ENCODE measurements around the gene SLC30A7. TPM values are rescaled to one million over a fixed set of nuclear protein-coding genes. Genes with fewer than 3 reads are reported as not detected.

Gene SLC30A7
- polyA plus RNA-seq, 1 of the 3 experiments (the other 2 are of a cell fraction) = 4.0 TPM

DNA sequence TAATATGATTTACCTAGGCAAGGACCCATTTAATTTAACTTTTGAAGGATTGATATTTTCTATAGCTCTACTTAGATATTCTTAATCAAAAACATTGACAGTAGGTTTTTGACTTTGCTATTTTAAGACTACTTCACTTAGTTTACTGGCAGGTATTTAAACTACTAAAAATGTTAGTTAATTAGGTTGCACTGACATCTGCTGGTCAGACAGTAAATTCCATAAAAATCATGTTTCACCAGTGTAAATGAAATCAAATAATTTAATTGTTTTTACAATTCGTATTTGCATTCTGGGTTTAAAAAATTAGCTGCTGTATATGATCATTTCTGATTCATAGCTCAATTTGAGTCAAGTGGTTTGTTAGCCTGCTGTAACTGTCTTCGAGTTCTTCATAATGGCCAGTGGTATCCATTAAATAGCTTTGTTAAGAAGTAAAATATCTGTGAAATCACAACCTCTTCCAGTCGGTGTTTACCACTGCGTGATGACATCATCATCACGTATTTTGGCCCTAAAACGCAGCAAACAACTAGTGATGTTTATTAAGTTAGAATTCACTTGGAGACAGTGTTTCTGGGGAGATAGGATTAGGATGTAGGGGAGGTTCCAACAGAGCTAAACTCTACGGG is 27.4 kb upstream of the SLC30A7 start:
- CTCF ChIA-PET = interaction anchor here (0.7 to 12.0 kb wide), 54 partner anchors 9 to 1062 kb away, joined by 3 to 263 read pairs (median 4); partner anchors contain the start of genes EXTL2 and GPR88
- peak overlapping the region; percentile 57 for H2AFZ ChIP-seq (ENCODE audit: low read depth)
- peaks cover 4% of the 10 kb centered on the region for H3F3A ChIP-seq (replicated peaks; ENCODE audit: insufficient read depth)
- 10% methylated on average over 7 of the region's 7 CpGs for WGBS (ENCODE audit: low lambda C conversion rate)
- peak overlapping the region; percentile 7 to 22; a peak in 2 of 4 replicates for H3K4me3 ChIP-seq (ENCODE audit: low read depth in 2 of 2, low read length in 1 of 2)
- no peaks in the 10 kb centered on the region for H3K27me3 ChIP-seq (ENCODE audit: insufficient read depth)
- peaks cover 6 to 9% of the 10 kb centered on the region in 2 experiments for H3K36me3 ChIP-seq (replicated peaks in 1 of 2; ENCODE audit: control insufficient read depth in 1 of 2, insufficient read depth in 2 of 2, low read length in 1 of 2)
- POLR2A ChIA-PET = interaction anchor here (0.7 kb wide), 1 partner anchor 26 kb away, joined by 4 read pairs; the partner anchor contains the start of gene EXTL2
- H4K20me1 ChIP-seq (ENCODE audit: insufficient read depth) = no peaks in the 10 kb centered on the region
- peak overlapping the region in 1 of 2 experiments; percentile 9; a peak in 1 of 4 replicates for H3K27ac ChIP-seq (ENCODE audit: low read depth in 2 of 2, low read length in 1 of 2)
- no peaks in the 10 kb centered on the region for H3K9me3 ChIP-seq
- no peaks in the 10 kb centered on the region for H3K9me2 ChIP-seq
- H3K4me2 ChIP-seq = no peak overlapping the region
- TF ChIP-seq RFX5 (IDR thresholded peaks at IDR 0.05; ENCODE audit: low read length) = no peak
- TF ChIP-seq EP300 (IDR thresholded peaks at IDR 0.05; ENCODE audit: borderline replicate concordance in 1 of 2, low read depth in 1 of 2, low read length in 1 of 2) = no peak
- TF ChIP-seq, protein P1, sequence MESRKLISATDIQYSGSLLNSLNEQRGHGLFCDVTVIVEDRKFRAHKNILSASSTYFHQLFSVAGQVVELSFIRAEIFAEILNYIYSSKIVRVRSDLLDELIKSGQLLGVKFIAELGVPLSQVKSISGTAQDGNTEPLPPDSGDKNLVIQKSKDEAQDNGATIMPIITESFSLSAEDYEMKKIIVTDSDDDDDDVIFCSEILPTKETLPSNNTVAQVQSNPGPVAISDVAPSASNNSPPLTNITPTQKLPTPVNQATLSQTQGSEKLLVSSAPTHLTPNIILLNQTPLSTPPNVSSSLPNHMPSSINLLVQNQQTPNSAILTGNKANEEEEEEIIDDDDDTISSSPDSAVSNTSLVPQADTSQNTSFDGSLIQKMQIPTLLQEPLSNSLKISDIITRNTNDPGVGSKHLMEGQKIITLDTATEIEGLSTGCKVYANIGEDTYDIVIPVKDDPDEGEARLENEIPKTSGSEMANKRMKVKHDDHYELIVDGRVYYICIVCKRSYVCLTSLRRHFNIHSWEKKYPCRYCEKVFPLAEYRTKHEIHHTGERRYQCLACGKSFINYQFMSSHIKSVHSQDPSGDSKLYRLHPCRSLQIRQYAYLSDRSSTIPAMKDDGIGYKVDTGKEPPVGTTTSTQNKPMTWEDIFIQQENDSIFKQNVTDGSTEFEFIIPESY (IDR thresholded peaks at IDR 0.05; ENCODE audit: borderline replicate concordance, low read depth) = no peak
- TF ChIP-seq, protein P2, sequence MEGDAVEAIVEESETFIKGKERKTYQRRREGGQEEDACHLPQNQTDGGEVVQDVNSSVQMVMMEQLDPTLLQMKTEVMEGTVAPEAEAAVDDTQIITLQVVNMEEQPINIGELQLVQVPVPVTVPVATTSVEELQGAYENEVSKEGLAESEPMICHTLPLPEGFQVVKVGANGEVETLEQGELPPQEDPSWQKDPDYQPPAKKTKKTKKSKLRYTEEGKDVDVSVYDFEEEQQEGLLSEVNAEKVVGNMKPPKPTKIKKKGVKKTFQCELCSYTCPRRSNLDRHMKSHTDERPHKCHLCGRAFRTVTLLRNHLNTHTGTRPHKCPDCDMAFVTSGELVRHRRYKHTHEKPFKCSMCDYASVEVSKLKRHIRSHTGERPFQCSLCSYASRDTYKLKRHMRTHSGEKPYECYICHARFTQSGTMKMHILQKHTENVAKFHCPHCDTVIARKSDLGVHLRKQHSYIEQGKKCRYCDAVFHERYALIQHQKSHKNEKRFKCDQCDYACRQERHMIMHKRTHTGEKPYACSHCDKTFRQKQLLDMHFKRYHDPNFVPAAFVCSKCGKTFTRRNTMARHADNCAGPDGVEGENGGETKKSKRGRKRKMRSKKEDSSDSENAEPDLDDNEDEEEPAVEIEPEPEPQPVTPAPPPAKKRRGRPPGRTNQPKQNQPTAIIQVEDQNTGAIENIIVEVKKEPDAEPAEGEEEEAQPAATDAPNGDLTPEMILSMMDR (IDR thresholded peaks at IDR 0.05) = peak; percentile 82
- TF ChIP-seq ELF1 (IDR thresholded peaks at IDR 0.05) = no peak
- TF ChIP-seq, protein P3, sequence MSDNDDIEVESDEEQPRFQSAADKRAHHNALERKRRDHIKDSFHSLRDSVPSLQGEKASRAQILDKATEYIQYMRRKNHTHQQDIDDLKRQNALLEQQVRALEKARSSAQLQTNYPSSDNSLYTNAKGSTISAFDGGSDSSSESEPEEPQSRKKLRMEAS (IDR thresholded peaks at IDR 0.05; ENCODE audit: low read depth) = no peak
- no peak for TF ChIP-seq USF2 (IDR thresholded peaks at IDR 0.05; ENCODE audit: borderline replicate concordance, low read depth, low read length)
- TF ChIP-seq MEF2A (IDR thresholded peaks at IDR 0.05; ENCODE audit: borderline replicate concordance, low read depth) = no peak
- TF ChIP-seq GATA2 (CRISPR knock-in tag; IDR thresholded peaks at IDR 0.05) = no peak
- no peak for TF ChIP-seq YY1 (IDR thresholded peaks at IDR 0.05; ENCODE audit: low read depth)
- TF ChIP-seq NFIC (IDR thresholded peaks at IDR 0.05; ENCODE audit: borderline replicate concordance) = no peak
- no peak for TF ChIP-seq GABPA (IDR thresholded peaks at IDR 0.05; ENCODE audit: low read depth)
- peak; percentile 55 for TF ChIP-seq SMC3 (IDR thresholded peaks at IDR 0.05; ENCODE audit: low read depth, low read length)
- TF ChIP-seq RCOR1 (IDR thresholded peaks at IDR 0.05; ENCODE audit: low read length) = no peak
- TF ChIP-seq REST (IDR thresholded peaks at IDR 0.05; ENCODE audit: low read depth, low read length) = no peak
- TF ChIP-seq RAD21 (IDR thresholded peaks at IDR 0.05; ENCODE audit: low read length) = peak; percentile 76
- no peak for TF ChIP-seq FOSL2 (IDR thresholded peaks at IDR 0.05; ENCODE audit: borderline replicate concordance, low read depth)
- no peak for TF ChIP-seq NRF1 (IDR thresholded peaks at IDR 0.05; ENCODE audit: low read depth, low read length)
- TF ChIP-seq SIN3A (IDR thresholded peaks at IDR 0.05; ENCODE audit: borderline replicate concordance, low read depth, low read length) = no peak
- TF ChIP-seq MXI1 (IDR thresholded peaks at IDR 0.05; ENCODE audit: low read depth, low read length) = no peak
- no peaks in the 10 kb centered on the region; a peak in 2 of 4 replicates for H3K4me1 ChIP-seq (ENCODE audit: control insufficient read depth in 1 of 2, insufficient read depth in 2 of 2, low read depth in 1 of 2, low read length in 1 of 2)
- H3K9ac ChIP-seq = no peak overlapping the region
- DNase-seq = peak; percentile 6
- H3K79me2 ChIP-seq (ENCODE audit: insufficient read depth) = no peaks in the 10 kb centered on the region
